Thyroid gland (tissue), 4 donors: ENCODE results near the gene COX6B2. TPM values are rescaled to one million over a fixed set of nuclear protein-coding genes. Genes with fewer than 3 reads are reported as not detected.

Experiments
- DNase-seq, 2 donors: peaks; one replicate each; pipeline ENCODE4 v3.0.0-alpha.2; 2019
- H3K27ac ChIP-seq, 3 donors: fragments of 200-600 bp; sonication (generic); 1 replicate in 2 of 3; 2 replicates in 1 of 3; pipeline ENCODE4 v1.5.1; 2016 to 2019; ENCODE audit warnings: mild to moderate bottlenecking in 1 of 3, moderate library complexity in 1 of 3
- H3K27me3 ChIP-seq: fragments of 200-600 bp; sonication (generic); one replicate; pipeline ENCODE4 v1.5.1; 2019
- H3K36me3 ChIP-seq, 2 donors: fragments of 200-600 bp; sonication (generic); one replicate each; pipeline ENCODE4 v1.5.1; 2016 to 2019
- H3K4me1 ChIP-seq, 2 donors: fragments of 200-600 bp; sonication (generic); one replicate each; pipeline ENCODE4 v1.5.1; 2017 to 2019
- H3K4me3 ChIP-seq, 3 donors: fragments of 200-600 bp; sonication (generic); replicated peaks in 1 of 3; 1 replicate in 2 of 3; 2 replicates in 1 of 3; pipeline ENCODE4 v1.5.1; 2016; ENCODE audit warnings: mild to moderate bottlenecking in 1 of 3
- H3K9me3 ChIP-seq: fragments of 200-600 bp; sonication (generic); one replicate; pipeline ENCODE4 v1.5.1; 2017
- POLR2A ChIP-seq, 2 donors: fragments of 450-650 bp; IDR thresholded peaks; one replicate each; pipeline ENCODE4 v1.6.1; 2017; ENCODE audit warnings: antibody characterized with exemption in 2 of 2, mild to moderate bottlenecking in 2 of 2, moderate library complexity in 1 of 2
- WGBS, 2 donors: methylation state at CpG; one replicate each; pipeline ENCODE4 v1.1.5; 2017; 5-methylcytosine and 5-hydroxymethylcytosine counted together
- intact Hi-C: fragments of 100-400 bp; cut with DNase I; formaldehyde crosslinking; loops from one replicate; pipeline ENCODE4 v1.15.1; 2023
- total RNA-seq, 4 donors: library from RNA; depleted of rRNA; stranded (reverse); fragments of >200 nt; gene quantifications; one replicate each; pipeline ENCODE4 v1.2.3, GENCODE V29; 2016
- TF ChIP-seq, protein P1 (sequence below), 6 experiments: fragments of 200-600 bp in 3 of 6; fragments of 450-650 bp in 3 of 6; sonication (generic) in 3 of 6; IDR thresholded peaks; one replicate each; pipeline ENCODE4 v1.5.1; 2016 to 2019; ENCODE audit warnings: antibody characterized with exemption in 6 of 6, mild to moderate bottlenecking in 2 of 6, inconsistent platforms in 1 of 6, moderate library complexity in 1 of 6

COX6B2 gene
- total RNA-seq, 4 donors from 2014 or later = 0.94 TPM; not detected in 3

DNA sequence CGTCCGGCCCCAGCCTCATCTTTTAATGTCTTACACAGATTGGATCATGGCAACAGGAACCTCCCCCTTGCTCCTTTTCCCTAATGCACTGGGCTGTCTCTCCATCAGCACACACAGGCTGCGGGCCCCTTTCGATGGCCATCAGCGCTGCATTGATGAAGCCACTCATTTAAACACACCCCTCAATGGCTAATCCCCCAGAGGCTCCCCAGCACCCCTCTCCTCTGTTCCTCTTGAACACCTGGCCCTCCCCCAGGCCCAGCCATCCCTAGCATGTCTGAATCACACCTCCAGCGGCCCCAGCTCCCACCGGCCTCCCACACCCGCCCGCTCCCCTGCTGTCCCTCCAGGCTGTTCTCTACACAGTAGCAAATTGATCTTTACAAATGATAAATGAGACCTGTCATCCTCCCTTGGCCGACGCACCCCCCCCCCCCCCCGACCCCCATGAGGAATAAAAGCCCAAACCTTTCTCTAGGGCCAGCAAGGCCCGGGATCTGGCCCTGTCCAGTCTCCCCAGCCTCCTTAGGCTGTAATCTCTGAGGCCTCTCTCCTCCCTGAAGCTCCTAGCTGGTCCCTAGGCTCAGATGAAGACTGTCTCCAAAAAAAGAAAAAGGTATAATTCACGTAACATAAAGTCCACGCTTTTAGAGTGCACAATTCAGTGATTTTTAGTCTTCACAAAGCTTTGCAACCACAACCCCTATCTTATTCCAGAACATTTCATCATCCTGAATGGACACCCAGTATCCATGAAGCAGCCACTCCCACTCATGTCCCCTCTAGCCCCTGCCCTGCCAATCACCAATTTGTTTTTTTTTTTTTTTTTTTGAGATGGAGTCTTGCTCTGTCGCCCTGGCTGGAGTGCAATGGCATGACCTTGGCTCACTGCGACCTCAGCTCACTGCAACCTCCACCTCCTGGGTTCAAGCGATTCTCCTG, 38.6 kb upstream of the COX6B2 start:
- DNase-seq = no peak
- WGBS, 2 donors = 68 to 71% methylated on average over 18 of the region's 18 CpGs
- Histone ChIP-seq H3K9me3 (no peaks in the 10 kb centered on the region), H3K27ac (no peak overlapping the region), H3K36me3 (peaks cover 9 to 14% of the 10 kb centered on the region in 2 donors), H3K4me3 (no peak overlapping the region), H3K27me3 (no peaks in the 10 kb centered on the region), H3K4me1 (peaks cover under 1 to 17% of the 10 kb centered on the region in 2 donors)
- intact Hi-C loops = no loop called here
- TF ChIP-seq, protein P1, sequence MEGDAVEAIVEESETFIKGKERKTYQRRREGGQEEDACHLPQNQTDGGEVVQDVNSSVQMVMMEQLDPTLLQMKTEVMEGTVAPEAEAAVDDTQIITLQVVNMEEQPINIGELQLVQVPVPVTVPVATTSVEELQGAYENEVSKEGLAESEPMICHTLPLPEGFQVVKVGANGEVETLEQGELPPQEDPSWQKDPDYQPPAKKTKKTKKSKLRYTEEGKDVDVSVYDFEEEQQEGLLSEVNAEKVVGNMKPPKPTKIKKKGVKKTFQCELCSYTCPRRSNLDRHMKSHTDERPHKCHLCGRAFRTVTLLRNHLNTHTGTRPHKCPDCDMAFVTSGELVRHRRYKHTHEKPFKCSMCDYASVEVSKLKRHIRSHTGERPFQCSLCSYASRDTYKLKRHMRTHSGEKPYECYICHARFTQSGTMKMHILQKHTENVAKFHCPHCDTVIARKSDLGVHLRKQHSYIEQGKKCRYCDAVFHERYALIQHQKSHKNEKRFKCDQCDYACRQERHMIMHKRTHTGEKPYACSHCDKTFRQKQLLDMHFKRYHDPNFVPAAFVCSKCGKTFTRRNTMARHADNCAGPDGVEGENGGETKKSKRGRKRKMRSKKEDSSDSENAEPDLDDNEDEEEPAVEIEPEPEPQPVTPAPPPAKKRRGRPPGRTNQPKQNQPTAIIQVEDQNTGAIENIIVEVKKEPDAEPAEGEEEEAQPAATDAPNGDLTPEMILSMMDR (IDR thresholded peaks at IDR 0.05) = no peak
- no peak for TF ChIP-seq POLR2A (IDR thresholded peaks at IDR 0.05)

GRCh38 chr19:55391702-55392615, 37.4 kb upstream of the COX6B2 start:
- Histone ChIP-seq H3K4me3 (no peak overlapping the region), H3K27me3 (no peaks in the 10 kb centered on the region), H3K27ac (no peak overlapping the region), H3K36me3 (peaks cover 18 to 23% of the 10 kb centered on the region in 2 donors), H3K9me3 (no peaks in the 10 kb centered on the region), H3K4me1 (peaks cover 12 to 28% of the 10 kb centered on the region in 2 donors)
- no peak for TF ChIP-seq POLR2A (IDR thresholded peaks at IDR 0.05)
- TF ChIP-seq, protein P1 (IDR thresholded peaks at IDR 0.05) = no peak
- intact Hi-C loops = no loop called here
- DNase-seq = no peak
- WGBS, 2 donors = 79 to 81% methylated on average over 18 of the region's 18 CpGs

- no peak for DNase-seq
- Histone ChIP-seq H3K4me3 (no peak overlapping the region), H3K4me1 (peaks cover 18 to 32% of the 10 kb centered on the region in 2 donors), H3K9me3 (no peaks in the 10 kb centered on the region), H3K27me3 (no peaks in the 10 kb centered on the region), H3K27ac (no peak overlapping the region), H3K36me3 (peaks cover 18 to 23% of the 10 kb centered on the region in 2 donors)
- no peak for TF ChIP-seq POLR2A (IDR thresholded peaks at IDR 0.05)
- TF ChIP-seq, protein P1 (IDR thresholded peaks at IDR 0.05) = no peak
- intact Hi-C loops = no loop called here
- WGBS, 2 donors = 81 to 92% methylated on average over 7 to 11 of the region's 12 CpGs
These were observed 36.7 kb upstream of the COX6B2 start for GRCh38 chr19:55391191-55391670.

- no peaks in the 10 kb centered on the region for H3K9me3 ChIP-seq
- intact Hi-C loops = no loop called here
- no peaks in the 10 kb centered on the region for H3K27me3 ChIP-seq
- H3K4me3 ChIP-seq = no peak overlapping the region
- WGBS, 2 donors = 87 to 90% methylated on average over 3 to 7 of the region's 7 CpGs
- H3K27ac ChIP-seq = no peak overlapping the region
- no peak for TF ChIP-seq POLR2A (IDR thresholded peaks at IDR 0.05)
- no peak for DNase-seq
- peaks cover 18 to 23% of the 10 kb centered on the region in 2 donors for H3K36me3 ChIP-seq
- H3K4me1 ChIP-seq = peaks cover 18 to 32% of the 10 kb centered on the region in 2 donors
These were observed 36.0 kb upstream of the COX6B2 start for GRCh38 chr19:55390461-55390880.
